Stimulated activated naive CD8-positive, alpha-beta T cell treated with anti-CD3 and anti-CD28 coated beads, Interleukin-15, amount 100 ng/mL, for 72 hours (primary cell): Measurements from ENCODE around the gene EXD3.
A peak's percentile ranks its signal among the peaks of the same experiment; 100 is the strongest.
"Not testable (repeated sequence)": the region's sequence is repeated elsewhere in the genome, so short reads cannot be mapped to it uniquely, and the experiment has no call there.

Source experiments
- ATAC-seq: fragments of 150-1000 bp; cut with Tn5 transposase; 2 replicates; pipeline ENCODE4 v1.10.0; 2021; ENCODE audit warnings: mild to moderate bottlenecking, moderate library complexity
- DNase-seq, 2 donors: peaks; one replicate each; pipeline ENCODE4 v3.0.0; 2021 to 2022
- H3K27ac Mint-ChIP-seq, 2 donors: one replicate each; pipeline ENCODE4 v1.8.0; 2022; ENCODE audit warnings: mild to moderate bottlenecking in 2 of 2, mixed read lengths in 2 of 2, moderate library complexity in 2 of 2
- H3K27me3 Mint-ChIP-seq: one replicate; pipeline ENCODE4 v1.8.0; 2022; ENCODE audit warnings: mixed read lengths
- H3K4me1 Mint-ChIP-seq: one replicate; pipeline ENCODE4 v1.8.0; 2022; ENCODE audit warnings: mild to moderate bottlenecking, mixed read lengths
- H3K4me3 Mint-ChIP-seq, 2 donors: one replicate each; pipeline ENCODE4 v1.8.0; 2022; ENCODE audit warnings: mild to moderate bottlenecking in 2 of 2, mixed read lengths in 2 of 2, moderate library complexity in 1 of 2
- H3K9me3 Mint-ChIP-seq, 2 donors: one replicate each; pipeline ENCODE4 v1.8.0; 2022; ENCODE audit warnings: mixed read lengths in 2 of 2

Gene EXD3

DNA sequence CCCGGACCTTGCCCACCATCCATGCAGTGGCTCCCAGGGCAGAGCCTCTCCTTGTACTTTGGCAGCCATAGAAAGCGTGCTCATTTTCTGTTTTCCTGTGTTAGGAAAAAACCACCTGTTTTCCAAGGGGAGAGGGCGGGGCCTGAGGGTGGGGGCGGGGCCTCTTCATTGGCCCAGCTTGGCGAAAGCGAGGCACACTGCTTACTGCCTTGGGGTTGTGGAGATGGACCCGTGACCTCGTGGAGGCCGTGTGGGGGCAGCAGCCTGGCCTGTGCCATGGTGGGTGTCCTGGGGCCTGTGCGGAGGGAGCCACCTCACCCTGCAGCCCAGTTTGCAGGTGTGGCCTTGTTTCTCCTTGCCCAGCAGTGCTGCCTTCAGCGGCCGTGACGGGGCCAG, 149.9 kb downstream of the EXD3 start:
- no peak overlapping the region for H3K27ac Mint-ChIP-seq
- no peak overlapping the region for H3K4me3 Mint-ChIP-seq
- H3K9me3 Mint-ChIP-seq: no peaks in the 10 kb centered on the region
- no peak for DNase-seq
- H3K27me3 Mint-ChIP-seq: peaks cover 21% of the 10 kb centered on the region
- ATAC-seq: no peak
- H3K4me1 Mint-ChIP-seq: peaks cover 55% of the 10 kb centered on the region

DNA sequence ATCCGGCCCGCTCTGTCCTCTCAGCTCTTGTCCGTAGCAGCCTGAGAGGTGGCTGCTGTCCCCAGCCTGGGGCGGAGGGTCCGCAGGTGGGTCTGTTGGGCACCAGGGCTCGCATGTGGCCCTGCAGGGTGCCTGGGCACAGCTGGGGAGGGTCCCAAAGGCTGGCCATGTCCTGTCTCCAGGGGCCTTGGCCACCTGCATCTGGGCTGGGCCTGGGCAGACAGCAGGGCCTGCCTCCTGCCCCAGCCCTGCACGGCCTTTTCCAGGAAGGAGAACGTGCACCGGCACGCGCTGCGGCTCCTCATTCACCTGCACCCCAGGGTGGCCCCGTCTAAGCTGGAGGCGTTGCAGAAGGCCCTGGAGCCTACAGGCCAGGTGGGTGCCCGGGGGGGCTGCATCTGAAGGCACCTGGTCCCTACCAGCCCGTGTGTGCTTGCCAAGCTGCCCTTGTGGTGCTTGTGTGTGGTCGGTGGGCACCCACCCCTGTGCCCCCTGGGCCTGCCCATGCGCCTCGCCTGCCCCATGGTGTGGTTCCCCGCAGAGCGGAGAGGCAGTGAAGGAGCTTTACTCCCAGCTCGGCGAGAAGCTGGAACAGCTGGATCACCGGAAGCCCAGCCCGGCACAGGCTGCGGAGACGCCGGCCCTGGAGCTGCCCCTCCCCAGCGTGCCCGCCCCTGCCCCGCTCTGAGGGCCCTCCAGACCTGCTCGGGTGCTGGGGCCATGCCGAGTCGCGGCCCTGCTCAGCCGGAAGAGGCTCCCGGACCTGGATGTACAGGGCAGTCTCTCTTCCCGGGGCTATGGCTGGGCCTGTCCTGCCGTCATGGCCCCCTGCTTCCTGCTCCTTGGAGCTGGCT, 150.5 kb downstream of the EXD3 start:
- H3K4me1 Mint-ChIP-seq: peaks cover 53% of the 10 kb centered on the region
- DNase-seq (no peak), ATAC-seq (no peak)
- no peak overlapping the region for H3K27ac Mint-ChIP-seq
- peaks cover 21% of the 10 kb centered on the region for H3K27me3 Mint-ChIP-seq
- no peaks in the 10 kb centered on the region for H3K9me3 Mint-ChIP-seq
- no peak overlapping the region for H3K4me3 Mint-ChIP-seq

DNA sequence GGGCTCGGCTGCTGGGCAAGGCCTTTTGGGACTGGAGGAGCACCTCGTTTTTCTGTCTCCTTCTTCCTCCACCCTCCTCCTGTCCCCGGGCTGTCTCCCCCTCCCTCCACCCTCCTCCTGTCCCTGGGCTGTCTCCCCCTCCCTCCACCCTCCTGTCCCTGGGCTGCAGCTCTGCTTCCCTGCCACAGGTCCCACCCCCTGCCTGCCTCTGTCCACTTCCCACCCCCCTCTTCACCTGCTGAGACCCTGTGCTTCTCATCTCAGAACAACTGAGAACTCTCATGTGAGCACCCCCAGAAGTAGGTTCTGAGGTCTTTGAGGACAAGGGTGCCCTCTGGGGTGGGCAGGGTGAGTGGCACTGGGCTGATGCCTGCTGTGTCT, 151.3 kb downstream of the EXD3 start:
- Mint-ChIP-seq H3K4me1 (peaks cover 47% of the 10 kb centered on the region), H3K27ac (no peak overlapping the region), H3K9me3 (no peaks in the 10 kb centered on the region), H3K4me3 (no peak overlapping the region), H3K27me3 (peaks cover 15% of the 10 kb centered on the region)
- no peak for ATAC-seq
- no peak for DNase-seq

DNA sequence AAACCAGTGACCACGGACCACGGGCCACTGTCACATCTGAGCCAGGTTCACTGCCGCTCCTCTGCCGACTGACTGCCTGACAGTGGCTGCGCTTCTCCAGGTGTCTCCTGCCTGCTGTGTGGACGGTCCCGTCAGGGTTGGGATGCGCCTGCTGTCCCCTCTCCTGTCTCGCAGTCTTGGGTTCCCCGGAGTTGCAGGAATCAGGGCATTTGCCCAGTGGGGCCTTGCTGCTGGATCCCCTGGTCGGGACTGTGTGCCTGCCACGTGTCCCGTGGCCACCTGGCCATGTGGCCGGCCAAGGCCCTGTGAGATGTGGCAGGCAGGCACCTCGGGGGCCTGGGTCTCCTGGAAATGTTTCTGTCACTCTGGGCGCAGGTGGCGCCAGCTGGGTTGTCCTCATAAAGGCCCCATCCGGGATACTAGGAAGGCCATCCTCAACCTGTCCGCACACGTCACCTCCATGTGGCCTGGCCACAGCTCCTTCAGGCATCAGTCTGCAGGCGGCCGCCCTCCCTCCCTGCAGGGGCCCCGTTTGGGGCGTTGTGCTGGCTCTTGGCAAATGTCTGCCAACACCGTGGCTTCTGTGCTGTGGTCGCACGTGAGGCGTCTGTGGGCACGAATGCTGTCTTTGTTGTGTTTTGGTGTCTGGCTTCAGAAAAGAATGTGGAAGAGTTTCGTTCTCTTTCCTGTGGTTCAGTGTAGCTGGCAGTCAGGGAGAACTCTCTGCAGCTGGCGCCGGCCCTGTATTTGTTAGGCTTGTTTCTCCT, 151.8 kb downstream of the EXD3 start:
- Mint-ChIP-seq H3K4me3 (no peak overlapping the region), H3K4me1 (peaks cover 43% of the 10 kb centered on the region), H3K27ac (peak overlapping the region in 1 of 2 donors; percentile 74), H3K27me3 (peaks cover 12% of the 10 kb centered on the region), H3K9me3 (no peaks in the 10 kb centered on the region)
- peak; percentile 60 for ATAC-seq
- DNase-seq: peak in 1 of 2 donors; percentile 44

DNA sequence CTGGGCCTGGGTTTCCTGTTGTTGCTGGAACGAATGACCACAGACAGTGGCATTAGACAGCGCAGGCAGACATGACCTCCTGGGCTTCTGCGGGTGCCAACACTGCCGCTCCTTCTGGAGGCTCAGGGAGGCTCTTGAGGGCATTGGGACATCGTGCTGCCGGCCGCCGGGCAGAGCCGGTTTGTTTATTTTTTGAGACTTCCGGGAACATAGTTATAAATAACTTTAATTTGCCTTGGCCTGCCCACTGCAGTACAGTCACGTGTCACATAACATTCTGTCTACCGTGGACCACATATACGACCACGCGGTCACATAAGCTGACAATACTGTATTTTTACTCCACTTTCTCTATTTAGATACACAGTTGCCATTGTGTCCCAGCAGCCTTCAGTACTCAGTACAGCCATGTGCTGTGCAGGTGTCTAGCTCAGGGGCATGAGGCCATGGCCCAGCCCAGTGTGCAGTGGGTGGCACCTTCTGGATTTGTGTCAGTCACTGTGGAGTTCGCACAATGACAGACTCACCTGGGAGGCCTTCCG, 153.7 kb downstream of the EXD3 start:
- no peak for DNase-seq
- no peak overlapping the region for H3K27ac Mint-ChIP-seq
- no peak overlapping the region for H3K4me3 Mint-ChIP-seq
- no peaks in the 10 kb centered on the region for H3K9me3 Mint-ChIP-seq
- no peak for ATAC-seq
- no peaks in the 10 kb centered on the region for H3K27me3 Mint-ChIP-seq
- peaks cover 27% of the 10 kb centered on the region for H3K4me1 Mint-ChIP-seq

DNA sequence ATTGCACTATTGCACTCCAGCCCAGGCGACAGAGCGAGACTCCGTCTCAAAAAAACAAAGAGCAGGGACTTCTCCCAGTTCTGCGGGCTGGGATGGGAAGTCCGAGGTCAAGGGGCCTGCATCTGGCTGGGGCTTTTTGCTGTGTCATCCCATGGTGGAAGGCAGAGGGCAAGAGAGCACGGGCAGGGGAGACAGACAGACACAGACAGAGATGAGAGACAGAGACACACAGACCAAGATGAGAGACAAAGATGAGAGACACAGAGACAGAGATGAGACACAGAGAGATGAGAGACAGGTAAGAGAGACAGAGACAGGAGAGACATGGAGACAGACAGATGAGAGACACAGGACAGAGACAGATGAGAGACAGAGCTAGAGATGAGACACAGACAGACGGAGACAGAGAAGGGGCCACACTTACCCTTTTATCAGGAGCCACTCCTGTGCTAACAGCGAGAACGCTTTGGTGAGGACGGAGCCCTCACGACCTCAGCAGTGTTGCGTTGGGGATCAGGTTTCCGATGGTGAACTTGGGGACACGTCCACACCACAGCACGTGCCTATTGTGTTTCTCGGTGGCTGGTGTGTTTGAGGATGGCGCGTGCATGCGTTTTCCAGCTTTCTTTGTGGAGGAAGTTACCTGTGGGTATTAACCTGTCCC, 154.3 kb downstream of the EXD3 start:
- Mint-ChIP-seq H3K9me3 (no peaks in the 10 kb centered on the region), H3K27ac (no peak overlapping the region), H3K4me1 (peaks cover 25% of the 10 kb centered on the region), H3K4me3 (no peak overlapping the region), H3K27me3 (no peaks in the 10 kb centered on the region)
- DNase-seq (no peak), ATAC-seq (no peak)

DNA sequence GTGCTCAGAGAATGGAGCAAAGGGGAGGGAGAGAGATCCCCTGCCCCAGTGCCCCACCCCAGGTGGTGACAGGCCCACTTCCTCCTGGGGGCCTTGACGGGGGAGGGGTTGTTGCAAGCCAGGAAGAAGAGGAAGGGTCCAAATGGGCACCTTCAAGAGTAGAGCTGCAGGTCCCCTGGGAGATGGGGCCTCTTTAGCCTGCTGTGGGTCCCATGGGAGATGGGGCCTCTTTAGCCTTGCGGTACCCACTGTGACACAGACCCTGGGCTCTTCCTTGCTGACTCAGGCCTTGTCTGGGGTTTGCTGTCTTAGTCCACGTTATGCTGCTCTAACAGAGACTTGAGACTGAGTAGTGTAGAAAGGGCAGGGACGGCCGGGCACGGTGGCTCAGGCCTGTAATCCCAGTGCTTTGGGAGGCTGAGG, 155.0 kb downstream of the EXD3 start:
- no peak for ATAC-seq
- Mint-ChIP-seq H3K4me1 (peaks cover 25% of the 10 kb centered on the region), H3K4me3 (no peak overlapping the region), H3K27me3 (no peaks in the 10 kb centered on the region), H3K9me3 (no peaks in the 10 kb centered on the region), H3K27ac (peak overlapping the region in 1 of 2 donors; percentile 83)
- no peak for DNase-seq

DNA sequence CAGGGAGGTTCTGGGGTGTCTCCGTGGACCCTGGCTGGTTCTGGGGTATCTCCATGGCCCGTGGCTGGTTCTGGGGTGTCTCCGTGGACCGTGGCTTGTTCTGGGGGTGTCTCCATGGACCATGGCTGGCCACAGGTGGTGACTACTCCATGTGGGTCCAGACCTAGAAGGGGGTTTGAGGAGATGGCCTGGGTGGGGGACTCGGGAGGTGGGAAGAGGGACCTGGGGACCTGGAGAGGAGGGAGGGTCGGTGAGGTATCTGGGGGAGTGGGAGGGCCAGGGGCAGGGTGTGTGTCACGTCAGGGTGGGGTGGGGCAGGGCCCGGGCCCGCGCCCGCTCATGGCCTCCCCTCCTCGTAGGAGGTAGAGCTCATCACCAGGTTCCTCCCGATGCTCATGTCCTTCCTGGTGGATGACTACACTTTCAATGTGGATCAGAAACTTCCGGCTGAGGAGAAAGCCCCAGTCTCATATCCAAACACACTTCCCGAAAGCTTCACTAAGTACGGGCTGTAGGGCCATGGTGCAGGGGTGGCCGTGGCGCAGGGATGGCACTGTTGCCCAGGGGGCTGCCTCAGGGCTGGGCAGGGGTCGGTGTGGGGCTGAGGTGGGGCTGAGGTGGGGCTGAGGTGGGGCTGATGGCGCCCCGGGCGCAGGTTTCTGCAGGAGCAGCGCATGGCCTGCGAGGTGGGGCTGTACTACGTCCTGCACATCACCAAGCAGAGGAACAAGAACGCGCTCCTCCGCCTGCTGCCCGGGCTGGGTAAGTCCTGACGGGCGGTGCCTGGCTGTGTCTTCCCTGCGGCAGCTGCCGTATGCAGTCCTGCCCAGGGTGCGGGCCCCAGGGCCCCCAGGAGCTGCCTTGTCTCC, 156.1 kb downstream of the EXD3 start:
- peaks cover 25% of the 10 kb centered on the region for H3K4me1 Mint-ChIP-seq
- peak; percentile 46 for ATAC-seq
- DNase-seq: no peak
- H3K9me3 Mint-ChIP-seq: no peaks in the 10 kb centered on the region
- H3K4me3 Mint-ChIP-seq: no peak overlapping the region
- H3K27ac Mint-ChIP-seq: peak overlapping the region in 1 of 2 donors; percentile 51
- no peaks in the 10 kb centered on the region for H3K27me3 Mint-ChIP-seq

DNA sequence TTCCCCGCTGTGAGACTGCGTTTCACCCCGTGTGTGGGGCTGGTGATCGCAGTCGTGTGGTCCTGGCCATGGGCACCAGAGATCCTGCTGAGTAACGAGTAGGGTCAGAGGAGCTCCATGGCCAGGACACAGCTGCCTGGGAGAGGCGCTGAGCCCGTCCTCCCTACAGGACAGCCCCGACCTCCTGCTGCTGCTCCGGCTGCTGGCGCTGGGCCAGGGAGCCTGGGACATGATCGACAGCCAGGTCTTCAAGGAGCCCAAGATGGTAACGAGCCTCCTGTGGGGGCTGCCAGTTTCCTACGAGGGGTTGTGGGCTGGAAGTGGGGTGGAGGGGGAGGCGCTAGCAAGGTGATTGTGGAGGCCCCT, 156.8 kb downstream of the EXD3 start:
- no peak for DNase-seq
- no peak overlapping the region for H3K4me3 Mint-ChIP-seq
- H3K9me3 Mint-ChIP-seq: no peaks in the 10 kb centered on the region
- ATAC-seq: no peak
- no peaks in the 10 kb centered on the region for H3K27me3 Mint-ChIP-seq
- peaks cover 22% of the 10 kb centered on the region for H3K4me1 Mint-ChIP-seq
- H3K27ac Mint-ChIP-seq: no peak overlapping the region

DNA sequence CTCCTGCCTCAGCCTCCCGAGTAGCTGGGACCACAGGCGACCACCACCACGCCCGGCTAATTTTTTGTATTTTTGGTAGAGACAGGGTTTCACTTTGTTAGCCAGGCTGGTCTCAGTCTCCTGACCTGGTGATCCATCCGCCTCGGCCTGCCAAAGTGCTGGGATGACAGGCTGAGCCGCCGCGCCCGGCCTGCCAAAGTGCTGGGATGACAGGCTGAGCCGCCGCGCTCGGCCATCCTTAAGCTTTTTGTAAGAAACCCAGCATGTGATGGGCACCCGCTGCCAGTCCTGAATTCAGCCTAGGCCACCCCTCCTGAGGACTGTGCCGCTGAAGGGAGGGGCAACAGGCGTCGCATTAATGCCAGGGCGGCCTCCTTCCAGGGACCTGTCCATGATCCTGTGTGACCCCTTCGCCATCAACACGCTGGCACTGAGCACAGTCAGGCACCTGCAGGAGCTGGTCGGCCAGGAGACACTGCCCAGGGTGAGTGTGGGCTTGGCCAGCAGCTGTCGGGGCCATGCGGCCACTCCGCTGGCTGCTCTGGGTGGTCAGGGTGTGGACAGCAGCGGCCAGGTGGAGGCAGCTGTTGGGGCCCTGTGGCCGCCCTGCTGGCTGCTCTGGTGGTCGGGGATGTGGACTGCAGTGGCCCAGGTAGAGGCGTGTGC, 157.3 kb downstream of the EXD3 start:
- peaks cover 18% of the 10 kb centered on the region for H3K4me1 Mint-ChIP-seq
- no peak for DNase-seq
- no peak overlapping the region for H3K4me3 Mint-ChIP-seq
- peak overlapping the region in 1 of 2 donors; percentile 10 for H3K27ac Mint-ChIP-seq
- no peaks in the 10 kb centered on the region for H3K27me3 Mint-ChIP-seq
- no peak for ATAC-seq
- no peaks in the 10 kb centered on the region for H3K9me3 Mint-ChIP-seq

DNA sequence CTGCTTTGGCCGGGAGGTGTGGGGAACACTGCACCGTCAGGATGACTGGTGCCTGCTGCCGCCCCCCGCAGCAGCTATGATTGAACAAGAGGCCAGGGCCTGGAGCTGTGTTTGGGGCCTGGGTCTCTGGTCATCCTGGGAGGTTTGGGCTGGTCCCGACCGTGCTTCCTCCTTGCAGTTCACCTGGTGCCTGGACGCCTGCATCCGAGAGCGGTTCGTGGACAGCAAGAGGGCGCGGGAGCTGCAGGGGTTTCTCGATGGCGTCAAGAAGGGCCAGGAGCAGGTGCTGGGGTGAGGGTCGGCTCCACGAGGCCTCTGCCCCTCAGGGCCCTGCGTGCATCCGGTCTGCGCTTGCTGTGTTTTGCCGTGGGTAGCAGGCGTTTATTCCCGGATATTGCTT, 158.9 kb downstream of the EXD3 start:
- Mint-ChIP-seq H3K4me1 (peaks cover 10% of the 10 kb centered on the region), H3K9me3 (no peaks in the 10 kb centered on the region), H3K27ac (no peak overlapping the region), H3K4me3 (no peak overlapping the region), H3K27me3 (no peaks in the 10 kb centered on the region)
- ATAC-seq: no peak
- DNase-seq: no peak

DNA sequence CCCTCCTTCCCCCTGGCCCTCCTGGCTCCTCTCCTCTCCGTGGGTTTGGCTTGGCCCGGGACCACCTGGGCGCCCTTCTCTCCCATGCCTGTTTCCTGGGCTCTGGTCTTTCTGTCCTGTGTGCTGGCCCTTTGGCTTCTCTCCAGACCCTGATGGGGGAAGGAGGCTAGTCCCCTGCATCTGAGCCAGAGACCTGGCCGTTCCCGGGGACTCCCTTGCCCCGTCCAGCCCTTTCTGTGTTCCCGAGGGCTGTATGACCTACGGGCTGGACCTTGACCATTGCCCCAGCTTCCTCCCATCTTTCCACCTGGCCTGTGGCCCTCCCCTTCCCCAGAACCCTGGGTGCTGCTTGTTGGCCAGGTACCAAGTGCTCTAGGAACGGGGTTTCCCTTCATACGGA, 159.5 kb downstream of the EXD3 start:
- H3K27me3 Mint-ChIP-seq: no peaks in the 10 kb centered on the region
- peaks cover 10% of the 10 kb centered on the region for H3K4me1 Mint-ChIP-seq
- no peaks in the 10 kb centered on the region for H3K9me3 Mint-ChIP-seq
- no peak for DNase-seq
- no peak for ATAC-seq
- peak overlapping the region in 1 of 2 donors; percentile 72 for H3K27ac Mint-ChIP-seq
- no peak overlapping the region for H3K4me3 Mint-ChIP-seq

DNA sequence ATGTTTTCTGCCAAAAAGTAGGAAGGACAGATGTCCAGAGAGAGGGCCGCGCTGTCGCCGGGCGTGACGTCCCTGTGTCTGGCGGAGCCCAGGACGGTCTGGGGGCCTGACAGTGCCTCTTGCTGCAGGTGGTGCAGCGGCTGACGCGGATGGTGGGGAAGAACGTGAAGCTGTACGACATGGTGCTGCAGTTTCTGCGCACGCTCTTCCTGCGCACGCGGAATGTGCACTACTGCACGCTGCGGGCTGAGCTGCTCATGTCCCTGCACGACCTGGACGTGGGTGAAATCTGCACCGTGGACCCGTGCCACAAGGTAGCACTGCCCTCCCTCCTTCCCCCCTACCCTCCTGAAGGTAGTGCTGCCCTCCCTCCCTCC, 160.1 kb downstream of the EXD3 start:
- ATAC-seq (no peak), DNase-seq (no peak)
- H3K9me3 Mint-ChIP-seq: no peaks in the 10 kb centered on the region
- no peaks in the 10 kb centered on the region for H3K27me3 Mint-ChIP-seq
- H3K27ac Mint-ChIP-seq: peak overlapping the region in 1 of 2 donors; percentile 34
- H3K4me1 Mint-ChIP-seq: peaks cover 10% of the 10 kb centered on the region
- H3K4me3 Mint-ChIP-seq: no peak overlapping the region

DNA sequence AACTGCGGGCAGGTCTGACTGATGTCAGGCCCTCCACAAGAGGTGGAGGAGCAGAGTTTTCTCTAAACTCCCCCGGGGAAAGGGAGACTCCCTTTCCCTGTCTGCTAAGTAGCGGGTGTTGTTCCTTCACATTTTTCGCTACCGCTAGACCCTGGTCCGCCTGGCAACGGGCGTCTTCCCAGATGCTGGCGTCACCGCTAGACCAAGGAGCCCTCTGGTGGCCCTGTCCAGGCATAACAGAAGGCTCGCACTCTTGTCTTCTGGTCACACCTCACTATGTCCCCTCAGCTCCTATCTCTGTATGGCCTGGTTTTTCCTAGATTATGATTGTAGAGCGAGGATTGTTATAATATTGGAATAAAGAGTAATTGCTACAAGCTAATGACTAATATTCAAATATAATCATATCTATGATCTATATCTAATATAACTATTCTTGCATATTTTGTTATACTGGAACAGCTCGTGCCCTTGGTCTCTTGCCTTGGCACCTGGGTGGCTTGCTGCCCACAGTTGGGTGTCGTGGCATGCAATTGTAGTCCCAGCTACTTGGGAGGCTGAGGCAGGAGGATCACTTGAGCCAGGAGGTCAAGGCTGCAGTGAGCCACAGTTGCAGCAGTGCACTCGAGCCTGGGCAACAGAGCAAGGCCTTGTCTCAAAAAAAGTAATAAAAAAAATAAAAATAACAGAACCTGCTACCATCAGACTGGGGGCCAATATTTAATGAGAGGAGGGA, 160.6 kb downstream of the EXD3 start:
- not testable (repeated sequence) for H3K4me3 Mint-ChIP-seq, ATAC-seq, H3K9me3 Mint-ChIP-seq, DNase-seq, H3K4me1 Mint-ChIP-seq, H3K27me3 Mint-ChIP-seq
- H3K27ac Mint-ChIP-seq: peak overlapping the region in 1 of 2 donors; percentile 34
